HepG2 (cell line): ENCODE results near the gene GPS1. TPM values are rescaled to one million over a fixed set of nuclear protein-coding genes. Genes with fewer than 3 reads are reported as not detected.
A peak's percentile ranks its signal among the peaks of the same experiment; 100 is the strongest.

ENCODE experiments used
- CENPT ChIP-seq: sonication (generic); formaldehyde crosslinking; IDR thresholded peaks from 2 replicates; pipeline ENCODE4 v1.8.0; 2022; ENCODE audit warnings: low read depth, mild to moderate bottlenecking, moderate library complexity, missing genetic modification reagents
- EP300 ChIP-seq, 3 experiments: sonication (generic) in 1 of 3; formaldehyde crosslinking in 1 of 3; IDR thresholded peaks; 2 replicates each; pipeline versions ENCODE4 v1.5.1 to v1.6.1; 2011 to 2020; ENCODE audit warnings: low read depth in 2 of 3, low read length in 2 of 3, borderline replicate concordance in 1 of 3, improper control_type of control experiment in 1 of 3, mild to moderate bottlenecking in 1 of 3, missing genetic modification reagents in 1 of 3, moderate library complexity in 1 of 3
- GATAD2A ChIP-seq: IDR thresholded peaks from 2 replicates; pipeline ENCODE4 v1.6.1; 2016
- GTF3A ChIP-seq: sonication (generic); formaldehyde crosslinking; conservative IDR thresholded peaks from 2 replicates; pipeline ENCODE4 v1.4.0; 2020; ENCODE audit warnings: mild to moderate bottlenecking, missing genetic modification reagents
- HCFC1 ChIP-seq: fragments of 150-350 bp; IDR thresholded peaks from 2 replicates; pipeline ENCODE4 v1.6.1; 2014; ENCODE audit warnings: low read depth, low read length
- KDM5A ChIP-seq: fragments of 200-600 bp; sonication (generic); IDR thresholded peaks from 2 replicates; pipeline ENCODE4 v1.7.0; 2018; ENCODE audit warnings: antibody characterized with exemption, mild to moderate bottlenecking, low read length, borderline replicate concordance
- MIER3 ChIP-seq: IDR thresholded peaks from 2 replicates; pipeline ENCODE4 v1.6.1; 2016; ENCODE audit warnings: missing compliant biosample characterization, borderline replicate concordance
- NFKB2 ChIP-seq: sonication (generic); formaldehyde crosslinking; IDR thresholded peaks from 2 replicates; pipeline ENCODE4 v1.4.0; 2020; ENCODE audit warnings: missing genetic modification reagents, borderline replicate concordance
- RFX5 ChIP-seq: IDR thresholded peaks from 2 replicates; pipeline ENCODE4 v1.6.1; 2011; ENCODE audit warnings: low read depth, low read length, improper control_type of control experiment
- SMYD3 ChIP-seq: sonication (generic); formaldehyde crosslinking; IDR thresholded peaks from 2 replicates; pipeline ENCODE4 v1.8.1; 2023; ENCODE audit warnings: mild to moderate bottlenecking, missing genetic modification reagents
- YEATS4 ChIP-seq: sonication (generic); formaldehyde crosslinking; IDR thresholded peaks from 2 replicates; pipeline ENCODE4 v1.4.0; 2020; ENCODE audit warnings: missing genetic modification reagents, borderline replicate concordance
- ZNF205 ChIP-seq: IDR thresholded peaks from 2 replicates; pipeline ENCODE4 v1.6.1; 2018; ENCODE audit warnings: missing biosample characterization, missing genetic modification reagents
- ZNF235 ChIP-seq: sonication (generic); formaldehyde crosslinking; IDR thresholded peaks from 2 replicates; pipeline ENCODE4 v1.8.1; 2023; ENCODE audit warnings: mild to moderate bottlenecking, missing genetic modification reagents, borderline replicate concordance
- ZNF263 ChIP-seq: sonication (generic); formaldehyde crosslinking; IDR thresholded peaks from 2 replicates; pipeline ENCODE4 v1.4.0; 2020; ENCODE audit warnings: missing genetic modification reagents
- ZNF3 ChIP-seq: IDR thresholded peaks from 2 replicates; pipeline ENCODE4 v1.7.0; 2017; ENCODE audit warnings: inconsistent platforms
- ZNF577 ChIP-seq: sonication (generic); formaldehyde crosslinking; IDR thresholded peaks from 2 replicates; pipeline ENCODE4 v1.4.0; 2020; ENCODE audit warnings: mild to moderate bottlenecking, low read depth, missing genetic modification reagents, borderline replicate concordance
- ZNF720 ChIP-seq: sonication (generic); formaldehyde crosslinking; IDR thresholded peaks from 2 replicates; pipeline ENCODE4 v1.4.0; 2020; ENCODE audit warnings: missing genetic modification reagents
- polyA plus RNA-seq, 8 experiments: library from polyadenylated mRNA; depleted of rRNA in 3 of 8; stranded (reverse) in 7 of 8; unstranded in 1 of 8; fragments of >200 nt; fragmentation: Illumina TruSeq in 4 of 8; extraction: Trizol in 4 of 8; gene quantifications; 2 replicates each; pipeline versions ENCODE4 v1.2.1 to v1.2.3, GENCODE V29; 2011 to 2016; ENCODE audit warnings: low read depth in 4 of 8, missing spikeins in 1 of 8, mixed read lengths in 1 of 8; ENCODE audit not compliant: insufficient read depth in 1 of 8
- total RNA-seq, 5 experiments: library from RNA; depleted of rRNA; stranded (reverse); fragments of >200 nt; fragmentation: Illumina TruSeq; extraction: Trizol; gene quantifications; 2 replicates each; pipeline ENCODE4 v1.2.3, GENCODE V29; 2016; ENCODE audit warnings: low read depth in 1 of 5
- TF ChIP-seq, protein P1 (sequence below): fragments of 450-650 bp; IDR thresholded peaks from 2 replicates; pipeline ENCODE4 v1.6.1; 2016
- TF ChIP-seq, protein P2 (sequence below): sonication (generic); formaldehyde crosslinking; IDR thresholded peaks from 2 replicates; pipeline ENCODE4 v1.4.0; 2020; ENCODE audit warnings: mild to moderate bottlenecking, missing genetic modification reagents
- TF ChIP-seq, protein P3 (sequence below): IDR thresholded peaks from 2 replicates; pipeline ENCODE4 v1.6.1; 2016; ENCODE audit warnings: low read depth, borderline replicate concordance
- TF ChIP-seq, protein P4 (sequence below): sonication (generic); formaldehyde crosslinking; IDR thresholded peaks from 2 replicates; pipeline ENCODE4 v1.9.0; 2022; ENCODE audit warnings: low read depth, missing genetic modification reagents

GPS1 gene
- total and polyA plus RNA-seq, 2 of the 13 experiments (the other 11 are each of a cell fraction or from before 2014, with no cell fraction given), result 124 to 128 TPM

DNA sequence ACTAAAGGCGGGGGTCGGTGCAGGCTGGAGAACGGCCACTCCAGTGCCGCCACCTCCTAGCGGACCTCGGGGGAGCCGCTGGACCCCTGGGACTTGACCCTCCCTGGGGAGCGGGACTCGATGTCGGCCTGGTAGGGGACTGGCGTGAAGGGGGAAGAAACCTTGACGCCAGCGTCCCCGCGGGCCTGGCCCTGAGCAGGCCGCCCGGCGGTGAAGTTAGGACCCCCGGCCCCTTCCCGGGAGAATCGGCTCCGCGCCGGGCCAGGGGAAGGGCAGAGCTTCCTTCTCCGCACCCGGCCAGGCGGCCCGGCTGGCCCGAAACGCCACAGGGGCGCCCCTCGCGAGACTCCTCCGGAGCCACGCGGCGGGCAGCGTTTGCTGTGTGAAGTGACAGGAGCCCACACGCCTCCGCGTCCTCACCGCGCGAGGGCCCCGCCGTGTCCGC is 13.5 kb downstream of the GPS1 start (continued):
- TF ChIP-seq NFKB2 (CRISPR knock-in tag) (no peak), GATAD2A (CRISPR knock-in tag) (no peak), YEATS4 (no peak), RFX5 (no peak), ZNF577 (no peak), ZNF720 (CRISPR knock-in tag) (no peak), ZNF3 (CRISPR knock-in tag) (no peak), CENPT (CRISPR knock-in tag) (no peak), ZNF205 (CRISPR knock-in tag) (no peak), GTF3A (no peak), MIER3 (CRISPR knock-in tag) (no peak), EP300 (IDR thresholded peaks at IDR 0.05; ENCODE audit: low read depth in 2 of 2, low read length in 2 of 2) (no peak), EP300 (CRISPR knock-in tag; IDR thresholded peaks at IDR 0.05; ENCODE audit: borderline replicate concordance) (0 out of 2 replicates have a peak, but pooled peaks have one; percentile 24), HCFC1 (no peak), KDM5A (peak; percentile 88), ZNF235 (CRISPR knock-in tag) (no peak), SMYD3 (CRISPR knock-in tag) (no peak), ZNF263 (CRISPR knock-in tag) (no peak; the same call in 1 of the 2 replicates)
- TF ChIP-seq, protein P1, sequence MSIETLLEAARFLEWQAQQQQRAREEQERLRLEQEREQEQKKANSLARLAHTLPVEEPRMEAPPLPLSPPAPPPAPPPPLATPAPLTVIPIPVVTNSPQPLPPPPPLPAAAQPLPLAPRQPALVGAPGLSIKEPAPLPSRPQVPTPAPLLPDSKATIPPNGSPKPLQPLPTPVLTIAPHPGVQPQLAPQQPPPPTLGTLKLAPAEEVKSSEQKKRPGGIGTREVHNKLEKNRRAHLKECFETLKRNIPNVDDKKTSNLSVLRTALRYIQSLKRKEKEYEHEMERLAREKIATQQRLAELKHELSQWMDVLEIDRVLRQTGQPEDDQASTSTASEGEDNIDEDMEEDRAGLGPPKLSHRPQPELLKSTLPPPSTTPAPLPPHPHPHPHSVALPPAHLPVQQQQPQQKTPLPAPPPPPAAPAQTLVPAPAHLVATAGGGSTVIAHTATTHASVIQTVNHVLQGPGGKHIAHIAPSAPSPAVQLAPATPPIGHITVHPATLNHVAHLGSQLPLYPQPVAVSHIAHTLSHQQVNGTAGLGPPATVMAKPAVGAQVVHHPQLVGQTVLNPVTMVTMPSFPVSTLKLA, result no peak
- TF ChIP-seq, protein P2, sequence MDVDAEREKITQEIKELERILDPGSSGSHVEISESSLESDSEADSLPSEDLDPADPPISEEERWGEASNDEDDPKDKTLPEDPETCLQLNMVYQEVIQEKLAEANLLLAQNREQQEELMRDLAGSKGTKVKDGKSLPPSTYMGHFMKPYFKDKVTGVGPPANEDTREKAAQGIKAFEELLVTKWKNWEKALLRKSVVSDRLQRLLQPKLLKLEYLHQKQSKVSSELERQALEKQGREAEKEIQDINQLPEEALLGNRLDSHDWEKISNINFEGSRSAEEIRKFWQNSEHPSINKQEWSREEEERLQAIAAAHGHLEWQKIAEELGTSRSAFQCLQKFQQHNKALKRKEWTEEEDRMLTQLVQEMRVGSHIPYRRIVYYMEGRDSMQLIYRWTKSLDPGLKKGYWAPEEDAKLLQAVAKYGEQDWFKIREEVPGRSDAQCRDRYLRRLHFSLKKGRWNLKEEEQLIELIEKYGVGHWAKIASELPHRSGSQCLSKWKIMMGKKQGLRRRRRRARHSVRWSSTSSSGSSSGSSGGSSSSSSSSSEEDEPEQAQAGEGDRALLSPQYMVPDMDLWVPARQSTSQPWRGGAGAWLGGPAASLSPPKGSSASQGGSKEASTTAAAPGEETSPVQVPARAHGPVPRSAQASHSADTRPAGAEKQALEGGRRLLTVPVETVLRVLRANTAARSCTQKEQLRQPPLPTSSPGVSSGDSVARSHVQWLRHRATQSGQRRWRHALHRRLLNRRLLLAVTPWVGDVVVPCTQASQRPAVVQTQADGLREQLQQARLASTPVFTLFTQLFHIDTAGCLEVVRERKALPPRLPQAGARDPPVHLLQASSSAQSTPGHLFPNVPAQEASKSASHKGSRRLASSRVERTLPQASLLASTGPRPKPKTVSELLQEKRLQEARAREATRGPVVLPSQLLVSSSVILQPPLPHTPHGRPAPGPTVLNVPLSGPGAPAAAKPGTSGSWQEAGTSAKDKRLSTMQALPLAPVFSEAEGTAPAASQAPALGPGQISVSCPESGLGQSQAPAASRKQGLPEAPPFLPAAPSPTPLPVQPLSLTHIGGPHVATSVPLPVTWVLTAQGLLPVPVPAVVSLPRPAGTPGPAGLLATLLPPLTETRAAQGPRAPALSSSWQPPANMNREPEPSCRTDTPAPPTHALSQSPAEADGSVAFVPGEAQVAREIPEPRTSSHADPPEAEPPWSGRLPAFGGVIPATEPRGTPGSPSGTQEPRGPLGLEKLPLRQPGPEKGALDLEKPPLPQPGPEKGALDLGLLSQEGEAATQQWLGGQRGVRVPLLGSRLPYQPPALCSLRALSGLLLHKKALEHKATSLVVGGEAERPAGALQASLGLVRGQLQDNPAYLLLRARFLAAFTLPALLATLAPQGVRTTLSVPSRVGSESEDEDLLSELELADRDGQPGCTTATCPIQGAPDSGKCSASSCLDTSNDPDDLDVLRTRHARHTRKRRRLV (CRISPR knock-in tag), result no peak
- TF ChIP-seq, protein P3, sequence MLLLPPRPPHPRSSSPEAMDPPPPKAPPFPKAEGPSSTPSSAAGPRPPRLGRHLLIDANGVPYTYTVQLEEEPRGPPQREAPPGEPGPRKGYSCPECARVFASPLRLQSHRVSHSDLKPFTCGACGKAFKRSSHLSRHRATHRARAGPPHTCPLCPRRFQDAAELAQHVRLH, result no peak
- TF ChIP-seq, protein P4, sequence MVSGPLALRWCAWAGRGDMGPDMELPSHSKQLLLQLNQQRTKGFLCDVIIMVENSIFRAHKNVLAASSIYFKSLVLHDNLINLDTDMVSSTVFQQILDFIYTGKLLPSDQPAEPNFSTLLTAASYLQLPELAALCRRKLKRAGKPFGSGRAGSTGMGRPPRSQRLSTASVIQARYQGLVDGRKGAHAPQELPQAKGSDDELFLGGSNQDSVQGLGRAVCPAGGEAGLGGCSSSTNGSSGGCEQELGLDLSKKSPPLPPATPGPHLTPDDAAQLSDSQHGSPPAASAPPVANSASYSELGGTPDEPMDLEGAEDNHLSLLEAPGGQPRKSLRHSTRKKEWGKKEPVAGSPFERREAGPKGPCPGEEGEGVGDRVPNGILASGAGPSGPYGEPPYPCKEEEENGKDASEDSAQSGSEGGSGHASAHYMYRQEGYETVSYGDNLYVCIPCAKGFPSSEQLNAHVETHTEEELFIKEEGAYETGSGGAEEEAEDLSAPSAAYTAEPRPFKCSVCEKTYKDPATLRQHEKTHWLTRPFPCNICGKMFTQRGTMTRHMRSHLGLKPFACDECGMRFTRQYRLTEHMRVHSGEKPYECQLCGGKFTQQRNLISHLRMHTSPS, result no peak
